H9 (cell line): ENCODE data around the gene MYO1C. TPM values are rescaled to one million over a fixed set of nuclear protein-coding genes. Genes with fewer than 3 reads are reported as not detected.

Source experiments
- DNase-seq: peaks from one replicate; pipeline ENCODE4 v3.0.0-alpha.2; 2017
- H2AFZ ChIP-seq: one replicate; pipeline ENCODE4 v1.6.1; 2013; ENCODE audit warnings: mild to moderate bottlenecking, low read length, control low read depth, moderate library complexity
- H2AK5ac ChIP-seq: 2 replicates; pipeline ENCODE4 v1.6.1; 2013; ENCODE audit warnings: low read length, control low read depth, mixed read lengths; ENCODE audit not compliant: insufficient read length
- H2BK120ac ChIP-seq: one replicate; pipeline ENCODE4 v1.6.1; 2013; ENCODE audit warnings: low read depth, mild to moderate bottlenecking, low read length, control low read depth, inconsistent platforms; ENCODE audit not compliant: poor library complexity, severe bottlenecking
- H2BK12ac ChIP-seq: 2 replicates; pipeline ENCODE4 v1.6.1; 2013; ENCODE audit warnings: low read length, control low read depth, mixed read lengths, low read depth; ENCODE audit not compliant: insufficient read length
- H2BK15ac ChIP-seq: 2 replicates; pipeline ENCODE4 v1.6.1; 2013; ENCODE audit warnings: low read depth, low read length, control low read depth
- H2BK20ac ChIP-seq: one replicate; pipeline ENCODE4 v1.6.1; 2013; ENCODE audit warnings: low read depth, mild to moderate bottlenecking, low read length, control low read depth, inconsistent platforms; ENCODE audit not compliant: poor library complexity, severe bottlenecking
- H2BK5ac ChIP-seq: 2 replicates; pipeline ENCODE4 v1.6.1; 2013; ENCODE audit warnings: low read length, control low read depth, mixed read lengths; ENCODE audit not compliant: insufficient read length
- H3K14ac ChIP-seq: 2 replicates; pipeline ENCODE4 v1.6.1; 2013; ENCODE audit warnings: low read length, control low read depth; ENCODE audit not compliant: insufficient read depth
- H3K18ac ChIP-seq: 2 replicates; pipeline ENCODE4 v1.6.1; 2013; ENCODE audit warnings: low read depth, mild to moderate bottlenecking, mixed read lengths, low read length, control low read depth; ENCODE audit not compliant: insufficient read length
- H3K23ac ChIP-seq: 2 replicates; pipeline ENCODE4 v1.6.1; 2013; ENCODE audit warnings: low read length, control low read depth, mixed read lengths, low read depth; ENCODE audit not compliant: insufficient read length
- H3K23me2 ChIP-seq: 2 replicates; pipeline ENCODE4 v1.6.1; 2013; ENCODE audit warnings: low read depth, mild to moderate bottlenecking, mixed read lengths, low read length, control low read depth; ENCODE audit not compliant: insufficient read length, poor library complexity, severe bottlenecking
- H3K27ac ChIP-seq: 2 replicates; pipeline ENCODE4 v1.5.1; 2013; ENCODE audit warnings: low read length, control low read depth, mixed read lengths, low read depth; ENCODE audit not compliant: insufficient read length
- H3K27me3 ChIP-seq: 2 replicates; pipeline ENCODE4 v1.6.1; 2013; ENCODE audit warnings: low read length, control low read depth, inconsistent platforms; ENCODE audit not compliant: insufficient read depth
- H3K4ac ChIP-seq: 2 replicates; pipeline ENCODE4 v1.6.1; 2013; ENCODE audit warnings: low read depth, mild to moderate bottlenecking, control low read depth, inconsistent platforms, low read length, moderate library complexity
- H3K4me1 ChIP-seq: 2 replicates; pipeline ENCODE4 v1.6.1; 2013; ENCODE audit warnings: low read length, control low read depth, inconsistent platforms; ENCODE audit not compliant: insufficient read depth
- H3K4me2 ChIP-seq: 2 replicates; pipeline ENCODE4 v1.6.1; 2013; ENCODE audit warnings: low read length, control low read depth, mixed read lengths; ENCODE audit not compliant: insufficient read length, insufficient read depth
- H3K56ac ChIP-seq: 2 replicates; pipeline ENCODE4 v1.6.1; 2013; ENCODE audit warnings: low read depth, mild to moderate bottlenecking, mixed read lengths, low read length, control low read depth; ENCODE audit not compliant: insufficient read length
- H3K79me1 ChIP-seq: 2 replicates; pipeline ENCODE4 v1.6.1; 2013; ENCODE audit warnings: low read depth, mild to moderate bottlenecking, moderate library complexity, low read length, control low read depth, inconsistent platforms; ENCODE audit not compliant: insufficient read depth, poor library complexity, severe bottlenecking
- H3K79me2 ChIP-seq: 2 replicates; pipeline ENCODE4 v1.6.1; 2013; ENCODE audit warnings: low read length, control low read depth, inconsistent platforms; ENCODE audit not compliant: insufficient read depth
- H3K9ac ChIP-seq: 2 replicates; pipeline ENCODE4 v1.6.1; 2013; ENCODE audit warnings: low read length, control low read depth, mixed read lengths; ENCODE audit not compliant: insufficient read length; ENCODE audit errors: extremely low read depth
- H3K9me3 ChIP-seq: one replicate; pipeline ENCODE4 v1.6.1; 2013; ENCODE audit warnings: low read depth, low read length, inconsistent platforms; ENCODE audit not compliant: control insufficient read depth
- H3T11ph ChIP-seq: one replicate; pipeline ENCODE4 v1.6.1; 2013; ENCODE audit warnings: mild to moderate bottlenecking, low read length, control low read depth, inconsistent platforms
- H4K20me1 ChIP-seq: one replicate; pipeline ENCODE4 v1.6.1; 2013; ENCODE audit not compliant: control insufficient read depth, insufficient read length, insufficient read depth
- H4K5ac ChIP-seq: 2 replicates; pipeline ENCODE4 v1.6.1; 2013; ENCODE audit warnings: low read depth, mild to moderate bottlenecking, mixed read lengths, low read length, control low read depth; ENCODE audit not compliant: insufficient read length
- H4K8ac ChIP-seq: replicated peaks from 2 replicates; pipeline ENCODE4 v1.6.1; 2013; ENCODE audit warnings: low read length, control low read depth, mixed read lengths, low read depth; ENCODE audit not compliant: insufficient read length
- H4K91ac ChIP-seq: 2 replicates; pipeline ENCODE4 v1.6.1; 2013; ENCODE audit warnings: low read depth, mild to moderate bottlenecking, moderate library complexity, mixed read lengths, low read length, control low read depth; ENCODE audit not compliant: insufficient read length
- H3K27ac Mint-ChIP-seq, 3 experiments: 2 replicates in 2 of 3; 3 replicates in 1 of 3; pipeline ENCODE4 v1.8.0; 2020 to 2021; ENCODE audit warnings: mixed read lengths in 3 of 3, mild to moderate bottlenecking in 1 of 3, moderate library complexity in 1 of 3
- H3K27me3 Mint-ChIP-seq: 2 replicates; pipeline ENCODE4 v1.8.0; 2021; ENCODE audit warnings: low read depth, mild to moderate bottlenecking, moderate library complexity, mixed read lengths
- H3K36me3 Mint-ChIP-seq, 3 experiments: 2 replicates in 2 of 3; 3 replicates in 1 of 3; pipeline ENCODE4 v1.8.0; 2020 to 2021; ENCODE audit warnings: low read depth in 3 of 3, mixed read lengths in 3 of 3; ENCODE audit not compliant: insufficient read depth in 1 of 3
- H3K4me1 Mint-ChIP-seq, 2 experiments: 2 replicates each; pipeline ENCODE4 v1.8.0; 2020; ENCODE audit warnings: mixed read lengths in 2 of 2
- H3K4me3 Mint-ChIP-seq, 2 experiments: 2 replicates in 1 of 2; 3 replicates in 1 of 2; pipeline ENCODE4 v1.8.0; 2020 to 2021; ENCODE audit warnings: mild to moderate bottlenecking in 2 of 2, mixed read lengths in 2 of 2, moderate library complexity in 1 of 2
- H3K9me3 Mint-ChIP-seq, 2 experiments: 2 replicates in 1 of 2; 3 replicates in 1 of 2; pipeline ENCODE4 v1.8.0; 2020; ENCODE audit warnings: mild to moderate bottlenecking in 2 of 2, mixed read lengths in 2 of 2, moderate library complexity in 1 of 2
- WGBS: extraction: QIAGEN DNeasy Blood & Tissue Kit; methylation state at CpG from one replicate; pipeline ENCODE4 v1.1.7; 2013; ENCODE audit warnings: missing lambda C conversion rate, low lambda C conversion rate, mixed read lengths; ENCODE audit not compliant: insufficient read length; ENCODE audit errors: extremely low coverage; 5-methylcytosine and 5-hydroxymethylcytosine counted together
- total RNA-seq: library from RNA; stranded (reverse); gene quantifications from 2 replicates; pipeline ENCODE4 v1.2.1, GENCODE V29; 2021
- TF ChIP-seq, protein P1 (sequence below): fragments of 200-600 bp; sonication (generic); conservative IDR thresholded peaks from 3 replicates; pipeline ENCODE4 v1.8.0; 2021; ENCODE audit warnings: antibody characterized with exemption, mild to moderate bottlenecking

The MYO1C gene
- total RNA-seq, 1 experiment from 2014 or later: 86.5 TPM

- Mint-ChIP-seq H3K36me3 (peaks cover 2 to 31% (median 22%) of the 10 kb centered on the region in 3 experiments; a peak in 6 of 7 replicates), H3K9me3 (no peaks in the 10 kb centered on the region; a peak in 1 of 5 replicates), H3K4me1 (peaks cover 14 to 21% of the 10 kb centered on the region in 2 experiments), H3K27ac (peak within 1 kb of the TSS; percentile 93 to 97 (median 96)), H3K27me3 (no peaks in the 10 kb centered on the region; the same call in 1 of the 2 replicates), H3K4me3 (peak within 1 kb of the TSS; percentile 86 to 89)
- no peaks in the 10 kb centered on the region for H3K9me3 ChIP-seq
- TF ChIP-seq, protein P1, sequence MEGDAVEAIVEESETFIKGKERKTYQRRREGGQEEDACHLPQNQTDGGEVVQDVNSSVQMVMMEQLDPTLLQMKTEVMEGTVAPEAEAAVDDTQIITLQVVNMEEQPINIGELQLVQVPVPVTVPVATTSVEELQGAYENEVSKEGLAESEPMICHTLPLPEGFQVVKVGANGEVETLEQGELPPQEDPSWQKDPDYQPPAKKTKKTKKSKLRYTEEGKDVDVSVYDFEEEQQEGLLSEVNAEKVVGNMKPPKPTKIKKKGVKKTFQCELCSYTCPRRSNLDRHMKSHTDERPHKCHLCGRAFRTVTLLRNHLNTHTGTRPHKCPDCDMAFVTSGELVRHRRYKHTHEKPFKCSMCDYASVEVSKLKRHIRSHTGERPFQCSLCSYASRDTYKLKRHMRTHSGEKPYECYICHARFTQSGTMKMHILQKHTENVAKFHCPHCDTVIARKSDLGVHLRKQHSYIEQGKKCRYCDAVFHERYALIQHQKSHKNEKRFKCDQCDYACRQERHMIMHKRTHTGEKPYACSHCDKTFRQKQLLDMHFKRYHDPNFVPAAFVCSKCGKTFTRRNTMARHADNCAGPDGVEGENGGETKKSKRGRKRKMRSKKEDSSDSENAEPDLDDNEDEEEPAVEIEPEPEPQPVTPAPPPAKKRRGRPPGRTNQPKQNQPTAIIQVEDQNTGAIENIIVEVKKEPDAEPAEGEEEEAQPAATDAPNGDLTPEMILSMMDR: no peak; the same call in 2 of the 3 replicates
- H2AK5ac ChIP-seq: no peak within 1 kb of the TSS
- H4K5ac ChIP-seq: no peak within 1 kb of the TSS
- H3K14ac ChIP-seq: peak within 1 kb of the TSS; percentile 90
- H3K4ac ChIP-seq: no peak within 1 kb of the TSS
- H2BK120ac ChIP-seq: no peak within 1 kb of the TSS
- H2BK20ac ChIP-seq: no peak within 1 kb of the TSS
- no peak within 1 kb of the TSS for H3K27ac ChIP-seq
- peak within 1 kb of the TSS; percentile 90 for H3K9ac ChIP-seq
- no peaks in the 10 kb centered on the region for H3K27me3 ChIP-seq
- H3K18ac ChIP-seq: peak within 1 kb of the TSS; percentile 79
- no peaks in the 10 kb centered on the region for H3K79me2 ChIP-seq
- WGBS: no CpG with 5 or more reads among the region's 91 CpGs
- H3K4me1 ChIP-seq: 0 out of 2 replicates have a peak, but pooled peaks cover 2% of the 10 kb centered on the region
- no peak within 1 kb of the TSS for H4K8ac ChIP-seq
- peaks cover 10% of the 10 kb centered on the region for H3K23me2 ChIP-seq
- no peaks in the 10 kb centered on the region for H4K20me1 ChIP-seq
- H3K23ac ChIP-seq: no peak within 1 kb of the TSS
- H3K4me2 ChIP-seq: peak within 1 kb of the TSS; percentile 68
- no peak within 1 kb of the TSS for H3T11ph ChIP-seq
- no peak within 1 kb of the TSS for H2AFZ ChIP-seq
- no peak within 1 kb of the TSS for H3K56ac ChIP-seq
- no peak within 1 kb of the TSS for H4K91ac ChIP-seq
- no peaks in the 10 kb centered on the region for H3K79me1 ChIP-seq
- H2BK12ac ChIP-seq: no peak within 1 kb of the TSS
- H2BK15ac ChIP-seq: no peak within 1 kb of the TSS
- DNase-seq: peak; percentile 99
- no peak within 1 kb of the TSS for H2BK5ac ChIP-seq
These were observed 24.1 kb upstream of the MYO1C start, which contains the start of gene INPP5K for GRCh38 chr17:1516388-1517161. INPP5K (minus strand) TSS chr17:1516612; CDS start chr17:1516499, 113 bp downstream.
